ENCODE results near the gene KCTD15. TPM values are rescaled to one million over a fixed set of nuclear protein-coding genes. Genes with fewer than 3 reads are reported as not detected.
A peak's percentile ranks its signal among the peaks of the same experiment; 100 is the strongest.

Gene KCTD15
- total RNA-seq, 1 donor from 2014 or later: 49.3 TPM

DNA sequence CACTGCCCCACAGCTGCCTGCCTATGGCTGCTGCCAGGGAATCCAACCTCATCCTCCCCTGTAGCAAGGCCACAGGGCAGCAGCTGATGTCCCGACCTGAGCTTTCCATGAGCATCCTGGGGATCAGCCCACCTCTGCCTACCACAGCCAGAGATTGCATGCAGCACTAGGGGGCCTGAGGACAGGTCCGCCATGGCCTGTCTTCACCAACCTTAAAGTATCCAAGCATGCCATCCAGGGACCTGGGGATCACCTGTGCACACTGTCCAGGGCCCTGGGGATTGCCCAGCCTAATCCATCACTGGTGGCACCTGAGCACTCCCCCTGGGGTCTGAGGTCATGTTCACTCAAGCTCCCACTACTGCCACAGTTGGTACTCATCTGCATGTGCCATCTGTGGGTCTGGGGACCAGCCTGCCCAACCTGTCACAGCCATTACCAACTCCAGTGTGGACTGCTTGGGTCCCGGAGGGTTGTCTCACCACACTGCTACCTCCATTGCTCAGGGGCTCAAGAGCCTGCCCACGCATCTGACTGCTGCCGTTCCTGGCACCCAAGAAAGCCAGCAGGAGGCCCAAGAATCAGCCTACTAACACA, 53.0 kb downstream of the KCTD15 start:
- DNase-seq (ENCODE audit: low spot score): no peak

- peak; percentile 29 for DNase-seq (ENCODE audit: low spot score)
These were observed 62.3 kb downstream of the KCTD15 start for GRCh38 chr19:33859016-33859415.

DNA sequence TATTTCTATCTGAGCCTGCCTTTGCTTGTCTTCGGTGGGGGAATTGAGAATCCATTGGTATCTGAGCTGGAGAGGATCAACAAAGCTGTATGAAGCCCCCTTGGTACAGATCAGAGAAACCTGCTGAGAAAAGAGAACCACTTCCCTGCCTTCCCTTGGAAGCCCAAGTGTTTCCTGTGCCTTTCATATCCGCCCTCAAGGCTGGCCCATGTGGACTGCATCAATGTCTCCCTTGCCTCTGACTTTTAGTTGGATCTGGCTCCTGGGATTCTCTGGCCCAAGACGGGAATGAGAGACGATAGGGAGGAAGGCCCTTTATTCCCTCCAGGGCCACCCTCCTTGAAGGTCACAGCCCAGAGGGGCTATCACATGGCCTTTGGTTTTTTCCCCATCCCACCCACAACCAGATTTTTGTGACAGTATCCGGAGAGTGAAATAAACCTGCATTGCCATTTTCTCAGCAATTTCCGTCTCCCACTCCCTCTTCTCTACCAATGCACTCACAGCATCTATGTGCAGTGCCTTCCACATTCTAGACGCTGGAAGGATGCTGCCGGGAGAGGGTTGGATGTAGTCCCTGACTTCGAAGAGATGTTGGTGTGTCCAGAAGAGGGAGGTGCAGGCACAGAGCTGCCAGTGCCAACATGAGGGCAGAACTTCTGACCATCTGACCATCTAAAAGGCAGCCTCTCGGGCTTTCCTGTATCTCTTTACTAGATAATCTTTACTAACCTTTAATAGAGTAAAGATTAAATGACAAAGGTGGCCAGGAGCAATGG, 63.8 kb downstream of the KCTD15 start:
- DNase-seq (ENCODE audit: low spot score): peak; percentile 24

- DNase-seq (ENCODE audit: low spot score): peak; percentile 19
These were observed 65.3 kb downstream of the KCTD15 start for GRCh38 chr19:33861950-33862349.

DNA sequence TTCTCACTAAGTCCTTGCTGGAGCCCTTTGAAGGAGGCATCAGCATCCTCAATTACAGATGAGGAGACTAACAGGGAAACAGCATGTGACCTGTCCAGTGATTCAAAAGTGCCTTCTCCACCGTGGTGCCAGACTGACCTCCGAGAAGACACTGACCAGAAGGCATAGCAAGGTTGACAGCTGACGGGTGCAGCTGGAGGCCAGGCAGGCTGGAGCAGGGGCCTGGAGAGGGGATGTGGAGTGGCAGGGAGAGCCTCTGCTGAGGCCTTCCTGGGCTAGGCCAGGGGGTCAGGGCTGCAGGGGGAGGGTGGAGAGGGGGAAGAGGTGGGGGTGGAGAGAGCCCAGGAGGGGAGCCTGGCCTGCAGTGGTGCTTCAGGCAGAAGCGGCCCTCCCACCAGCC, 66.3 kb downstream of the KCTD15 start:
- peak; percentile 27 for DNase-seq (ENCODE audit: low spot score)

DNA sequence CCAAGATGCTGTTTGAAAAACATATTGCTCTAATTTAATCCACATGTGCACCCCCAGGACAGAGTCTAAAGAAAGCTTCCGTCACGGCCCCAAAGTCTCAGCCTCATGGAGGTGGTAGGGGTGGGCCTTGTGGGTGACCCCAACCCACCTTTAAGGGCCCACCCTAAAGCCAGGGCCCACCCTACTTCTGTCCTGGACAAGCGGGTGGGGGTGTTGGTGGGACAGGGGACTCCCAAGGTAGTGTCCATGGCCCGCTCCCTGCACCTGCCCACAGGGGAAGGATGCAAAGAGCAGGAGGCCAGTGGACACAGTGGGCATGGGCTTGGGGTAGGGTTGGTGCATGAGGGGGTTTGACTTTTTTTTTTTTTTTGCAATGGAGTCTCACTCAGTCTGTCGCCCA, 66.8 kb downstream of the KCTD15 start:
- peak; percentile 7 for DNase-seq (ENCODE audit: low spot score)

GRCh38 chr19:33864311-33864850, 67.7 kb downstream of the KCTD15 start:
- peak; percentile 60 for DNase-seq (ENCODE audit: low spot score)

DNA sequence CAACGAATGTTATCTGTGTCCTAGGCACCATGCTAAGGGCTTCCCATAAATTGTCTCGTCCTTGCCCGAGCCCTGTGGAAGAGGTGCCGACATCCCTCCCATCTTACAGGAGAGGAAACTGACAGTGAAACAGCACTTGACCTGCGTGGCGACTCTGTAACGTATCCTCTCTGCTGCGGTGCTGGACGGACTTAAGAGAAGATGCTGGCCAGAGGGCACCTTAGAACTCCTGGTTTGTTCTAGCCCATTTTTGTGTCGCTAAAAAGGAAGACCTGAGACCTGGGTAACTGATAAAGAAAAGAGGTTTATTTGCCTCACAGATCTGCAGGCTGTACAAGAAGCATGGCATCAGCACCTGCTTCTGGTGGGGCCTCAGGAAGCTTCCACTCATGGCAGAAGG, 68.6 kb downstream of the KCTD15 start:
- peak; percentile 27 for DNase-seq (ENCODE audit: low spot score)

Other genes with a start within 250 kb of the KCTD15 start
- gene CHST8, start 174.9 kb upstream of the KCTD15 start, total RNA-seq: 0.89 TPM

All from ureter (tissue), 1 donor.